NCI-H526 treated with DMSO at 0.1 percent for 48 hours (cell line): ENCODE data around the gene SH3GLB2.
A peak's percentile ranks its signal among the peaks of the same experiment; 100 is the strongest.
"Not testable (repeated sequence)": the region's sequence is repeated elsewhere in the genome, so short reads cannot be mapped to it uniquely, and the experiment has no call there.

Experiments used
- DNase-seq: peaks from one replicate; lab custom pipeline; 2025; lab: John Stamatoyannopoulos, UW

The SH3GLB2 gene

GRCh38 chr9:129053020-129053419, 24.9 kb upstream of the SH3GLB2 start:
- DNase-seq, result no peak

GRCh38 chr9:129052592-129052991, 24.5 kb upstream of the SH3GLB2 start:
- DNase-seq, result no peak

GRCh38 chr9:129042016-129042415, 13.9 kb upstream of the SH3GLB2 start:
- DNase-seq, result no peak

DNA sequence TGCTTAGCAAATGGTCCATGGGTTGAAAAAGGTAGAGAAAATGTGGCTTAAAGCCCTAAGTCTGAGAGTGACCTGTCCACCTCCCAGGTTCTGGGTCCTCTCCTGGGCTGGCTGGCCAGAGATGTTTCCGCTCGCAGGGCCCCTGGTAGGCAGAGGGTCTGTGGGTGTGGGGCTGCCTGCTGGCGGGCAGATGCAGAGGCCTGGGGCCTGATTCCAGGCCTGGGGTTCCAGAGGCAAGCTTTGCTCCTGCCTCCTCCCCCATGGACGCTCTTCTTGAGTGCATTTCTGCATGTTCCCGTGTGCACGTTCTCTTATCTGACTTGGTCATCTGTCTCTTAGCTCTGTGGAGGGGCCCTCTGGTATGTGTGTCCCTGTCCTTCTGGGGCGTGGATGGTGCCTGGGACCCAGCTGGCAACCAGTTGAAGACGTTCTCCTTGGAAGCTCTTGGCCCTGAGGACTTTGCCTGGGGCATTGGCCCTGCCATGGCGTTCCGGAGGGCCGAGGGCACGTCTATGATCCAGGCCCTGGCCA, 12.0 kb upstream of the SH3GLB2 start:
- DNase-seq, result no peak

DNA sequence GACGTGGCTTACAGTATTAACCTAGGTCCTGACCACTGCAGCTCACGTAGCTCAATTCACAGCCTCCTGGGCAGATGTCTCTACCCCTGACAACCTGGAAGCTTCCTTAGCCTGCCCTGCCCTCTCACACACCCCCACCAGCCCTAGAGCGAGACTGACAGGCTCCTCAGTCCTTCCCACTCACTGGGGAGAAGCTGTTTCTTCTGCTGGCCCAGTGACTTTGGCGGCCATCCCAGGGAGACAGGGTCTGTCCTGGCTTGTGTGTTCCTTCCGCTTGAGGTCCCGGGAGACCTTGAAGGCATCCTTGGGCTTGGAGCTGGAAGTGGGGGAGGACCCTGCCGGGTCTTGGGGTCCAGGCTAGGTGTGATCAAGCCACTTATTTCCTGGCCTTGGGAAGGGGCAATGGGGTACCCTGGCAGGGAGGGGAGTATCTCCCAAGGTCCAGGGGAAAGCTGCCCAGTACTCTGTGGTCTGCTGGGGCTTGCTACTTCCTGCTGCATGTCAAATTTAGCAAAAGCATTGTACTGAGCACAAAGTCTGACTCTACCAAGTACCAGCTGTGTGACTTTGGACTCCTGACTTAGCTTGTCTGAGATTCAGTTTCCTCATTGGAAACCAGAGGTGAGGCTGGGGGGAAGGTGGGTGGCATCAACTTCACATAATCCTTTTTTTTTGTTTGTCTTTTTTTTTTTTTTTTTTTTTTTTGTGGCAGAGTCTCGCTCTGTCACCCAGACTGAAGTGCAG, 10.2 kb upstream of the SH3GLB2 start:
- no peak for DNase-seq

DNA sequence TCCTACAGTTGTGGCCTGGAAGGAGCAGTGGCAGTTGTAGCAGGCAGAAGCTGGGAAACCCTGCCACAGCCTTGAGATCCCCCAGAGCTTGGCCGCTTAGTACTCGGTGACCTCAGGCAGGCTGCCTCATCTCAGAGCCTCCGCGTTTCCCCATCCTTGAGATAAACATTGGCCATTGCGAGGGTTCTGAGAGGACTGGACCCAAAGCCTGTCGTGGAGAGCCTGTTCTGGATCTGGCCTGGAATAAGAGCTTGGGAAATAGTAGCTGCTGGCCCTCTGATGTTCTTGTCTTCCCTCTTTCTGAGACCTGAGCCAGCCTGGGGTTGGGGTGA, 9.6 kb upstream of the SH3GLB2 start:
- no peak for DNase-seq

DNA sequence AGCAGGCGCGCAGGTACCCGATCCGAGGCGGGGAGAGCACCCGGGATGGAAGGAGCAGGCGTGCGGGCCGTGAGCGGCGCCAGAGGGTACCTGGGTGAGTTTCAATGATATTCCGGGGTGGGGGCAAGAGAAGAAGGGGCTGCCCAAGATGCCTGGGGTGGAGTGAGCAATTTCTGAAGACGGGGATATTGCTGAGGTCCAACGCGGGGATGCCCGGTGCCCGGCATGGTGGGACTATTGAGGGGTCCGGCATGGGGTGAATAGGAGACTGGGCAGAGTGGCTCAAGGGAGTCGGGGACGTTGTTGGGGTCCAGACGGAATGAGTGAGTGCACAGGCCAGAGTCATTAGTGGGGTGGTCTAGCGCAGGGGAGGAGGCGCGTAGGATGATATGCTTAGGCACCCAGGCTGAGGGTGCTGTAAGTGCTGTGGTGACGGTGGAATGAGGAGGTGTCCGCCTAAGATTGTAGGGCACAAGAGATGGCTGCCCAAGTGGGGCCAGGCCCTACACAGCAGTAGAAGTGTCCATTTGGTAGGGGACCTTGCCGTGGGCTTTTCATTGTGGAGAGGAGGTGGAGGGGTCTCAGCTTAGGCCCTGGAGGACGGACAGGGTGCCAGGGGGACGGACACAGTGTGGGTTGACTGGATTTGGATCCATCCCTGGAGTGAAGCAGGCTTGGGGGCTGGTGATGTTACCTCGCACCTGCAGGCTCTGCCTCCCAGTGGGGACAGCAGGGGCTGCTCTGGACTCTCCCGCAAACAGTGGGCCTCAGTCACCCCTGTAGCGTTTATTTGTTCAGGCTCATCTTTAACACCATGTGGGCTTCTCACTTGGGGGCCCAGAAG, 9.0 kb upstream of the SH3GLB2 start:
- DNase-seq, result no peak

GRCh38 chr9:129036241-129036922, 8.3 kb upstream of the SH3GLB2 start, which contains the start of gene MIGA2:
Gene MIGA2, plus strand, starts transcription at chr9:129036626. Its CDS starts 3,969 bp downstream, at chr9:129040595.
- DNase-seq, result peak; percentile 97

DNA sequence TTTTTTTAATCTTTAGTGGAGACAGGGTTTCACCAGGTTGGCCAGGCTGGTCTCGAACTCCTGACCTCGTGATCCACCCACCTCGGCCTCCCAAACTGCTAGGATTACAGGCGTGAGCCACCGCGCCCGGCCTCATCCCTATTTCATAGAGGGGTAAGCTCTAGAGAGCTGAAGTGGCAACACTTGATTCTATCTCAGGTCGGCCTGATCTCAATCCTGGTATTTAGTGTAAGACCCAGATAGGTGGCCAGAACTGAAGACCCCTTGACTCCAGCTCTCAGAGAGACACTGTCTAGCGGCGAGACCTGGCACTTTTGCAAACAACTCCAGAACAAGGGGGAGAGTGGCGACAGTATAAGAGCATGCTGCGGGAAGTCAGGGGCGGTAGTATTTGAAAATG, 7.7 kb upstream of the SH3GLB2 start:
- DNase-seq, result not testable (repeated sequence)

DNA sequence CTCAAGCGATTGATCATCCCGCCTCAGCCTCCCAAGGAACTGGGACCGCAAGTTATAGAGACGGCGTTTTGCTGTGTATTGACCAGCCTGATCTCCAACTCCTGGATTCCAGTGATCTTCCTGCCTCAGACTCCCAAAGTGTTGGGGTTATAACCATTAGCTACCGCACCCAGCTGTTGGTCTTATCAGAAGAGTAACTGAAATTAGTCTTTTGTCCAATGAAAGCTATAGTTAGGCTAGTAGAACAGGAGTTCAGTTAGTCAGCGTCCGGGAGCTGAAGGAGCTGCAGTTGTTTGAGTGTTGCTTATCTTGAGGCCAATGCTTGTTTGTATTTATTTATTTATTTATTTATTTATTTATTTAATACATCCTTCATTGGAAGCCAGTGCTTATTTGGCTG, 5.1 kb upstream of the SH3GLB2 start:
- DNase-seq, result no peak

DNA sequence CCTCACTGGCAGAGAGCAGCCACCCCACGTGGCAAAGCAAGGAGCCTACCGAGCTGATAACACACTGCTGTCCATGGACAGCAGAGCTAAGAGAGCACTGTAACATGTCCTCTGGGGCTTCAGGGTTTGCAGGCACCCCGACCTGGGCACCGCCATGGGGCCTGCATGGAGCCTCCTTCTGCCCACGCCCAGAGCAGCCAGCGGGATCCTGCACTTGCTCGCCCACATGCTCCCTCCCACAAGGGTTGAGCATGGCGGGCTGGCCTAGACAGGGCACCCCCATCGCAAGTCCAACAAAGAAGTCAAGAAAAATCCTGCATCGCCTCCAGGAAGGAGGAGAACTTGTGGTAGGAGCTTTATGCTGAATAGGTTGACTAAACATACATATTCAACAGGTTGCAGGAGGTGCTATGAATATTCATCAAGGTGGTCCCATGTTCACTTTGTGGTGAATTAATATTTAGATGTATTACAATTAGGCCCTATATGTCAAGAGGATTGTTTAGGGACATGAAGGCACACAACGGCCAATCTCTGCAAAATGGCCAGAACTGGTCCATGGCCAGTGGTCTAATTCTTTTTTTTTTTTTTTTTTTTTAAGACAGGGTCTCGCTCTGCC, 4.5 kb upstream of the SH3GLB2 start:
- DNase-seq, result no peak

- no peak for DNase-seq
Observed at GRCh38 chr9:129031514-129031913, 3.4 kb upstream of the SH3GLB2 start.

DNA sequence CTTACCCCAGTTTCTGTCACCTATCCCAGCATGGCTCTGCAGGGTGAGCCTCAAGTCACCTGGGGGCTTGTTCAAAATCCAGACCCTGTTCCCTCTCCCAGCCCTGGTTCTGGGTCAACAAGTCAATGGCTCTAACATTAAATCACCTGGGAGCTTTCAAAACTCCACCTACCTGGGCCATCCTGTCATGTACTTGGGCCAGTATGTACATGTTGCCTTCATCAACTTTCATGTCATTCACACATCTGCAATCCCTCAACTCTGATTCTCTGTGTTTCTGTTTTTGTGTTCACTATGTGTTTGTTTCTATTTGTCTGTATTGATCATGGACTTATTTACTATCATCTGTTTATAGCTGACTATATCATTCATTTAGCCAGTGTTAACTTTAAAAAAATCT, 2.1 kb upstream of the SH3GLB2 start:
- no peak for DNase-seq

- no peak for DNase-seq
Observed at GRCh38 chr9:129027685-129028191, 393 bp downstream of the SH3GLB2 start.

GRCh38 chr9:129027224-129027684, 877 bp downstream of the SH3GLB2 start:
- DNase-seq, result no peak

- no peak for DNase-seq
Observed at GRCh38 chr9:129026442-129027223, 1.5 kb downstream of the SH3GLB2 start.

GRCh38 chr9:129023908-129024233, 4.3 kb downstream of the SH3GLB2 start:
- no peak for DNase-seq

DNA sequence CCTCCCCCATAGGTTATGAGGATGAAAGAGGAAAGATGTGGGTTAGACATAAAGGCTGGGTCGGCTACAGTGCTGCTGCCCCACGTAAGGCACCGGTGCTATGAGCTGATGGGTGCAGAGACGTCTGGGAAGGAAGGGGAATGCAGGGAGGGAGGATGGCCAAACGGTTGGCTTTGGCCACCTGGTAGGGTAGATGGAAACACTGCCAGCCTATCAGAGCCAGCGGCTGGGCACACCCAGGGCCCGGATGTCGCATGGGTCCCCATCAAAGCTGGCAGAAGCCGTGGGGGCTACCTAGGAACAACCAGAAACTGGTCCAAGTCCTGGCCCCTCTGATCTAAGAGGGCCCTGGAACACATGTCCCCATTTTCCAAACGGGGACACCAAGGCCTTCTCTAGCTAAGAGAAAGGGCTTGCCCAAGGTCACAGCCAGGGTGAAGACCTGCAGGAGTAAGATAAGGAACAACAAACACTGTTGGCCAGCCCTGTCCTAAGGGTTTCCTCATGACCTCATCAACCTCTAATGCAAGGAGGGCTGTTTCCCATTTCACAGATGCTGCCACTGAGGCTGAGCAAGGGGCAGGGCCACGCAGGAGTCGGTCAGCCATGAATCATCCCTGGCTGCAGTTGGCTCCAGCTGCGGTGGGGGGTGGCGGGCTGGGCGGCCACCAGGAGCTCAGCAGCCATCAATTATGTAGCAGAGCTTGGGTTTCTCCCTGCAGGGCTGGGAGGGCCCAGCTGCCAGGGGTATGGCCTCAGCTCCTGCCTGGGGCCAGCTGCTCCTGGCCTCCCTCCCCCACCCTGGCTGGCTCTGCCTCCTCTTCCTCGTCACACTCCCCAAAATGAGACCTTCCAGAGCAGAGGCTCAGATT, 4.9 kb downstream of the SH3GLB2 start:
- DNase-seq, result no peak

DNA sequence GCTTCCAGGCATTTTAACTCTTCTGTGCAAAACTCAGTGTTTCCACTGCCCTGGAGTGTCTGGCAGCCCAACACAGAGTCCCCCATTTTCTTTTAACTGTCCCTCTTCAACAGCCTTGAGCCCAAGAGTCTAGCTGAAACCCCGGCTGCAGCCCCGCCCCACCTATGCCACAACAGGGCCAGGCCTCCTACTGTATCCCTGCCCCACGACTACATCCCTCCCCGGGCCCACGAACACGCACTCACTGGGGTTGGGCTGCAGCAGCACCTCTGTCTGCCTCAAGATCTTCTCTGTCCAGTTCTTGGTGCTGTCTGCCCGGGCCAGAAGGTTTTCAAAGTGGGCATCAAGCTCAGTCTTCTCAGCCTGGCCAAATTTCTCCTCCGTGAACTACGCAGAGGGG, 6.1 kb downstream of the SH3GLB2 start:
- DNase-seq, result no peak

DNA sequence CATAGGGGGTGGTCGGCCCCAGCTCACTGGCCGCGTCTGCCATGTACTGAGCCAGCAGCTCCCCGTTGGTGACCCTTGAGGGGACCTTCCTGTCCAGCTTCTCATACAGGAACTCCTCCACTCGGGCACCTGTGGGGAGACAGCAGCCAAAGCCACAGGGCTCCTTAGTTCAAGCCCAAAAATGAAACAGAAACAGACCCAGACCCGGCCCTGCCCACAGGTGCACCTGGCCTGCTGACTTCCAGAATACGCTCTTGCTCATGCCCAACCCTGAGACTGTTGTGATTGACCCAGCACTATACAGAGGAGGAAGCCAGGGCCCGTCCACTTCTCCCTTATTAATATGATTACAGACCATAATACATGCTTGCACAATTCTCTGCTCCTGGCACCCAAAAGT, 7.0 kb downstream of the SH3GLB2 start:
- no peak for DNase-seq
